Neural cell (in vitro differentiated cells): Measurements from ENCODE around the gene COL6A3.

ENCODE experiments used
- EP300 ChIP-seq: fragments of 450-650 bp; conservative IDR thresholded peaks from 2 replicates; pipeline ENCODE4 v1.6.1; 2014; ENCODE audit warnings: antibody characterized with exemption, mild to moderate bottlenecking, moderate library complexity; ENCODE audit not compliant: poor library complexity, severe bottlenecking
- EZH2 ChIP-seq: fragments of 200-600, 300-800 bp; shearing (Covaris generic), sonication (generic); IDR thresholded peaks from 2 replicates; pipeline ENCODE4 v1.6.1; 2014; ENCODE audit warnings: antibody characterized with exemption, low read length, borderline replicate concordance, mild to moderate bottlenecking; ENCODE audit not compliant: insufficient read depth, poor library complexity, severe bottlenecking
- MXI1 ChIP-seq: fragments of 450-650 bp; conservative IDR thresholded peaks from 2 replicates; pipeline ENCODE4 v1.6.1; 2014; ENCODE audit warnings: antibody characterized with exemption, mild to moderate bottlenecking; ENCODE audit not compliant: poor library complexity, severe bottlenecking
- POLR2AphosphoS5 ChIP-seq: IDR thresholded peaks from 2 replicates; pipeline ENCODE4 v1.6.1; 2012
- RAD21 ChIP-seq: fragments of 450-650 bp; conservative IDR thresholded peaks from 2 replicates; pipeline ENCODE4 v1.6.1; 2014; ENCODE audit warnings: antibody characterized with exemption, mild to moderate bottlenecking, moderate library complexity
- SMC3 ChIP-seq: fragments of 450-650 bp; conservative IDR thresholded peaks from 2 replicates; pipeline ENCODE4 v1.6.1; 2014; ENCODE audit warnings: antibody characterized with exemption, mild to moderate bottlenecking, moderate library complexity; ENCODE audit not compliant: poor library complexity
- TF ChIP-seq, protein P1 (sequence below): fragments of 450-650 bp; IDR thresholded peaks from 2 replicates; pipeline ENCODE4 v1.5.1; 2014; ENCODE audit warnings: antibody characterized with exemption, mild to moderate bottlenecking, moderate library complexity; ENCODE audit not compliant: poor library complexity, severe bottlenecking
- TF ChIP-seq, protein P2 (sequence below): IDR thresholded peaks from 2 replicates; pipeline ENCODE4 v1.6.1; 2012; ENCODE audit warnings: borderline replicate concordance

DNA sequence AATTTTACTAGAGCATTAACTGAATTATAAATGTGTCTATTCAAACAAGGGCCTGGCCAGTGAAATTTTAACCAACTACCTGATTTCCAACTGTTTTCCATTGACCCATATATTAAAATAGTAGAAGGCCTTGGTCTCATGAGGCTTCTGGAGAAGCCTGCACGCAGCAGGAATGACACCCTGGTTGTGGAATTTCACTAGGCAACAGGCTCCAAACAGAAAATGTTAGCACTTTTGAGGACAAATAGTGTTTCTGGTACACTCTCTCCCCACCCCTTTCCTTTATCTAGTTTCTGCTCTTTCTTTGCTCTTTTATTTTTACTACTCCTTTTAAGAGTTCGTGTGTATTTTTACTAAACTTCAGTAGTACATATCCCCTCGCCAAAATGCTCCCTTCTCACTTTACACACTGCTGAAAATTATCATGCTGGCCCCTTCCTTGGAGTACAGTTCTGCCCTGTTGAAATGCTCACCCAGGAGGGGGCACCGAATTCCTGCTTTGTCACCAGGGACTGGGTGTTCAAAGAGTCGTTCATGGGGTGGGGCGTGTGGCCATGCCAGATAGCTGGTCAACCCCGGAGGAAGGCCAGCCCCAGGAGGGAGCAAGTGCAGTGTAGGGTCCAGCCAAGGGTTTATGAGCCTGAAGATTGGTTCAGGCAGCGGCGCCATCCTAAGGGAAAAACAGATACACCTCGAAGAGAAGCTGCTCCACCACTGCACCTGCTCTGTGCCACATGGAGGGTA lies 22.1 kb upstream of the COL6A3 start:
- TF ChIP-seq POLR2AphosphoS5 (no peak), EZH2 (no peak), RAD21 (no peak), SMC3 (no peak), EP300 (no peak), MXI1 (no peak)
- TF ChIP-seq, protein P1, sequence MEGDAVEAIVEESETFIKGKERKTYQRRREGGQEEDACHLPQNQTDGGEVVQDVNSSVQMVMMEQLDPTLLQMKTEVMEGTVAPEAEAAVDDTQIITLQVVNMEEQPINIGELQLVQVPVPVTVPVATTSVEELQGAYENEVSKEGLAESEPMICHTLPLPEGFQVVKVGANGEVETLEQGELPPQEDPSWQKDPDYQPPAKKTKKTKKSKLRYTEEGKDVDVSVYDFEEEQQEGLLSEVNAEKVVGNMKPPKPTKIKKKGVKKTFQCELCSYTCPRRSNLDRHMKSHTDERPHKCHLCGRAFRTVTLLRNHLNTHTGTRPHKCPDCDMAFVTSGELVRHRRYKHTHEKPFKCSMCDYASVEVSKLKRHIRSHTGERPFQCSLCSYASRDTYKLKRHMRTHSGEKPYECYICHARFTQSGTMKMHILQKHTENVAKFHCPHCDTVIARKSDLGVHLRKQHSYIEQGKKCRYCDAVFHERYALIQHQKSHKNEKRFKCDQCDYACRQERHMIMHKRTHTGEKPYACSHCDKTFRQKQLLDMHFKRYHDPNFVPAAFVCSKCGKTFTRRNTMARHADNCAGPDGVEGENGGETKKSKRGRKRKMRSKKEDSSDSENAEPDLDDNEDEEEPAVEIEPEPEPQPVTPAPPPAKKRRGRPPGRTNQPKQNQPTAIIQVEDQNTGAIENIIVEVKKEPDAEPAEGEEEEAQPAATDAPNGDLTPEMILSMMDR: no peak
- TF ChIP-seq, protein P2, sequence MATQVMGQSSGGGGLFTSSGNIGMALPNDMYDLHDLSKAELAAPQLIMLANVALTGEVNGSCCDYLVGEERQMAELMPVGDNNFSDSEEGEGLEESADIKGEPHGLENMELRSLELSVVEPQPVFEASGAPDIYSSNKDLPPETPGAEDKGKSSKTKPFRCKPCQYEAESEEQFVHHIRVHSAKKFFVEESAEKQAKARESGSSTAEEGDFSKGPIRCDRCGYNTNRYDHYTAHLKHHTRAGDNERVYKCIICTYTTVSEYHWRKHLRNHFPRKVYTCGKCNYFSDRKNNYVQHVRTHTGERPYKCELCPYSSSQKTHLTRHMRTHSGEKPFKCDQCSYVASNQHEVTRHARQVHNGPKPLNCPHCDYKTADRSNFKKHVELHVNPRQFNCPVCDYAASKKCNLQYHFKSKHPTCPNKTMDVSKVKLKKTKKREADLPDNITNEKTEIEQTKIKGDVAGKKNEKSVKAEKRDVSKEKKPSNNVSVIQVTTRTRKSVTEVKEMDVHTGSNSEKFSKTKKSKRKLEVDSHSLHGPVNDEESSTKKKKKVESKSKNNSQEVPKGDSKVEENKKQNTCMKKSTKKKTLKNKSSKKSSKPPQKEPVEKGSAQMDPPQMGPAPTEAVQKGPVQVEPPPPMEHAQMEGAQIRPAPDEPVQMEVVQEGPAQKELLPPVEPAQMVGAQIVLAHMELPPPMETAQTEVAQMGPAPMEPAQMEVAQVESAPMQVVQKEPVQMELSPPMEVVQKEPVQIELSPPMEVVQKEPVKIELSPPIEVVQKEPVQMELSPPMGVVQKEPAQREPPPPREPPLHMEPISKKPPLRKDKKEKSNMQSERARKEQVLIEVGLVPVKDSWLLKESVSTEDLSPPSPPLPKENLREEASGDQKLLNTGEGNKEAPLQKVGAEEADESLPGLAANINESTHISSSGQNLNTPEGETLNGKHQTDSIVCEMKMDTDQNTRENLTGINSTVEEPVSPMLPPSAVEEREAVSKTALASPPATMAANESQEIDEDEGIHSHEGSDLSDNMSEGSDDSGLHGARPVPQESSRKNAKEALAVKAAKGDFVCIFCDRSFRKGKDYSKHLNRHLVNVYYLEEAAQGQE: no peak
